Naive thymus-derived CD4-positive, alpha-beta T cell (primary cell): Measurements from ENCODE around the gene DIDO1. TPM values are rescaled to one million over a fixed set of nuclear protein-coding genes. Genes with fewer than 3 reads are reported as not detected.

Experiments used
- ATAC-seq: fragments of 150-1000 bp; cut with Tn5 transposase; 2 replicates; pipeline ENCODE4 v1.10.0; 2021; ENCODE audit warnings: mild to moderate bottlenecking, moderate library complexity
- CTCF ChIA-PET: fragments of 350-600 bp; sonication (Branson Sonifier 250); formaldehyde crosslinking; loops from one replicate; lab custom pipeline; 2021; ENCODE audit warnings: antibody characterized with exemption; lab: Charles Lee
- POLR2A ChIA-PET: fragments of 350-600 bp; sonication (Branson Sonifier 250); formaldehyde crosslinking; loops from one replicate; lab custom pipeline; 2021; ENCODE audit warnings: antibody characterized with exemption, inconsistent platforms; lab: Charles Lee
- DNase-seq, 9 donors: peaks; one replicate each; pipeline versions ENCODE4 v3.0.0 to v3.0.0-alpha.2; 2020 to 2022; ENCODE audit warnings: mixed read lengths in 1 of 9
- H3K27ac ChIP-seq: one replicate; pipeline ENCODE4 v1.7.0; 2013; ENCODE audit warnings: mild to moderate bottlenecking, low read depth, low read length, moderate library complexity
- H3K27me3 ChIP-seq, 2 donors: one replicate each; pipeline ENCODE4 v1.7.0; 2013; ENCODE audit warnings: low read length in 2 of 2, mild to moderate bottlenecking in 2 of 2, moderate library complexity in 2 of 2; ENCODE audit not compliant: control insufficient read depth in 2 of 2, insufficient read depth in 2 of 2
- H3K36me3 ChIP-seq, 3 experiments: 1 replicate in 2 of 3; 2 replicates in 1 of 3; pipeline ENCODE4 v1.7.0; 2013; ENCODE audit warnings: low read length in 3 of 3, mild to moderate bottlenecking in 3 of 3, moderate library complexity in 1 of 3; ENCODE audit not compliant: insufficient read depth in 3 of 3, control insufficient read depth in 2 of 3
- H3K4me1 ChIP-seq, 2 donors: one replicate each; pipeline ENCODE4 v1.7.0; 2013; ENCODE audit warnings: low read length in 2 of 2, mild to moderate bottlenecking in 2 of 2, moderate library complexity in 1 of 2; ENCODE audit not compliant: control insufficient read depth in 2 of 2, insufficient read depth in 2 of 2
- H3K4me3 ChIP-seq: 2 replicates; pipeline ENCODE4 v1.7.0; 2013; ENCODE audit warnings: mild to moderate bottlenecking, low read length
- H3K9me3 ChIP-seq, 3 experiments: 1 replicate in 2 of 3; 2 replicates in 1 of 3; pipeline ENCODE4 v1.7.0; 2013; ENCODE audit warnings: low read length in 3 of 3; ENCODE audit not compliant: control insufficient read depth in 2 of 3
- H3K27ac Mint-ChIP-seq, 9 donors: one replicate each; pipeline ENCODE4 v1.8.0; 2020 to 2022; ENCODE audit warnings: mixed read lengths in 9 of 9, mild to moderate bottlenecking in 8 of 9, moderate library complexity in 5 of 9, inconsistent platforms in 2 of 9
- H3K27me3 Mint-ChIP-seq, 5 donors: one replicate each; pipeline ENCODE4 v1.8.0; 2021 to 2022; ENCODE audit warnings: mixed read lengths in 5 of 5, mild to moderate bottlenecking in 1 of 5
- H3K36me3 Mint-ChIP-seq, 5 donors: one replicate each; pipeline ENCODE4 v1.8.0; 2020 to 2022; ENCODE audit warnings: mixed read lengths in 5 of 5, mild to moderate bottlenecking in 3 of 5, inconsistent platforms in 1 of 5
- H3K4me1 Mint-ChIP-seq, 7 donors: one replicate each; pipeline ENCODE4 v1.8.0; 2020 to 2022; ENCODE audit warnings: mixed read lengths in 7 of 7, mild to moderate bottlenecking in 3 of 7, inconsistent platforms in 1 of 7
- H3K4me3 Mint-ChIP-seq, 10 donors: one replicate each; pipeline ENCODE4 v1.8.0; 2020 to 2022; ENCODE audit warnings: mild to moderate bottlenecking in 10 of 10, mixed read lengths in 10 of 10, moderate library complexity in 6 of 10, inconsistent platforms in 2 of 10
- H3K9me3 Mint-ChIP-seq, 11 donors: one replicate each; pipeline ENCODE4 v1.8.0; 2020 to 2022; ENCODE audit warnings: mixed read lengths in 11 of 11, mild to moderate bottlenecking in 4 of 11, inconsistent platforms in 1 of 11, moderate library complexity in 1 of 11
- intact Hi-C, 2 donors: fragments of 100-400 bp; cut with micrococcal nuclease; formaldehyde crosslinking; loops; one replicate each; pipeline ENCODE4 v1.15.1; 2023
- polyA plus RNA-seq, 2 donors: library from polyadenylated mRNA; unstranded; fragments of 300-500 nt; fragmentation: Illumina TruSeq; gene quantifications; one replicate each; pipeline ENCODE4 v1.2.3, GENCODE V29; 2021
- total RNA-seq, 6 experiments: library from RNA in 5 of 6; stranded (reverse) in 5 of 6; gene quantifications; 1 replicate in 5 of 6; 2 replicates in 1 of 6; pipeline ENCODE4 v1.2.3 and lab custom pipeline; 2021 to 2026

DIDO1 gene
- total and polyA plus RNA-seq, 7 experiments from 2014 or later: 36.6 to 139 (median 69.2) TPM

GRCh38 chr20:62971211-62971949, 45.1 kb upstream of the DIDO1 start:
- no peak overlapping the region for H3K4me3 ChIP-seq
- Mint-ChIP-seq H3K27ac (peak overlapping the region in 4 of 9 donors; percentile 7 to 44 (median 26)), H3K4me1 (peaks cover 10 to 19% (median 14%) of the 10 kb centered on the region in 7 donors), H3K36me3 (no peaks in the 10 kb centered on the region), H3K4me3 (peak overlapping the region in 8 of 10 donors; percentile 12 to 77 (median 56)), H3K9me3 (peaks cover 0 to 3% (median 0%) of the 10 kb centered on the region in 11 donors), H3K27me3 (peaks cover 27 to 44% (median 33%) of the 10 kb centered on the region in 5 donors)
- ATAC-seq (no peak), DNase-seq (no peak)
- H3K27me3 ChIP-seq: peaks cover 2 to 10% of the 10 kb centered on the region in 2 donors
- H3K4me1 ChIP-seq: peaks cover 0 to 9% of the 10 kb centered on the region in 2 donors
- H3K9me3 ChIP-seq: no peaks in the 10 kb centered on the region
- H3K36me3 ChIP-seq: no peaks in the 10 kb centered on the region
- ChIA-PET CTCF (interaction anchor here (0.6 to 3.2 kb wide), 4 partner anchors 17 to 1094 kb away, joined by 3 to 11 read pairs (median 4); no protein-coding TSS in a partner anchor), POLR2A (interaction anchor here (0.7 to 1.5 kb wide), 6 partner anchors 11 to 99 kb away, joined by 3 to 9 read pairs (median 3); no protein-coding TSS in a partner anchor)
- intact Hi-C loops: no loop called here
- no peak overlapping the region for H3K27ac ChIP-seq

- peaks cover 27 to 36% (median 29%) of the 10 kb centered on the region in 5 donors for H3K27me3 Mint-ChIP-seq
- H3K4me1 ChIP-seq: peaks cover 0 to 9% of the 10 kb centered on the region in 2 donors
- peaks cover 10 to 19% (median 14%) of the 10 kb centered on the region in 7 donors for H3K4me1 Mint-ChIP-seq
- H3K36me3 Mint-ChIP-seq: no peaks in the 10 kb centered on the region
- ATAC-seq (no peak), DNase-seq (no peak)
- intact Hi-C loops: no loop called here
- ChIA-PET POLR2A (interaction anchor here (0.7 to 1.3 kb wide), 4 partner anchors 10 to 98 kb away, joined by 3 to 6 read pairs (median 3); no protein-coding TSS in a partner anchor), CTCF (interaction anchor here (0.6 to 3.2 kb wide), 4 partner anchors 9 to 1095 kb away, joined by 3 to 11 read pairs (median 4); no protein-coding TSS in a partner anchor)
- no peaks in the 10 kb centered on the region for H3K9me3 ChIP-seq
- no peak overlapping the region for H3K27ac Mint-ChIP-seq
- H3K27me3 ChIP-seq: peaks cover 2 to 10% of the 10 kb centered on the region in 2 donors
- H3K27ac ChIP-seq: no peak overlapping the region
- H3K4me3 Mint-ChIP-seq: no peak overlapping the region
- no peak overlapping the region for H3K4me3 ChIP-seq
- H3K36me3 ChIP-seq: no peaks in the 10 kb centered on the region
- H3K9me3 Mint-ChIP-seq: peaks cover 0 to 3% (median 0%) of the 10 kb centered on the region in 11 donors
Observed at GRCh38 chr20:62970307-62971210, 44.3 kb upstream of the DIDO1 start.

DNA sequence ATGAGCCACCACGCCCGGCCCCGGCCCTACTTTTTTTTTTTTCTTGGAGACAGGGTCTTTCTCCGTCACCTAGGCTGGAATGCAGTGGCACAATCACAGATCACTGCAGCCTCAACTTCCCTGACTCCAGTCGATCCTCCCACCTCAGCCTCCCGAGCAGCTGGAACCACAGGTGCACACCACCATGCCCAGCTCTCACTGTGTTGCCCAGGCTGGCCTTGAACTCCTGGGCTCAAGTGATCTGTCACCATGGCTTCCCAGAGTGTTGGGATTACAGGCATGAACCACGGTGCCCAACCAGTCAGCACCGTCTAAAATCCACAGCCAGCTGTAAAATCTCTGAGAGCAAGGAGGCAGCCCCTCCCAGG, 43.6 kb upstream of the DIDO1 start:
- H3K9me3 ChIP-seq: no peaks in the 10 kb centered on the region
- no peak overlapping the region for H3K4me3 Mint-ChIP-seq
- H3K27me3 Mint-ChIP-seq: peaks cover 24 to 33% (median 27%) of the 10 kb centered on the region in 5 donors
- ChIA-PET POLR2A (interaction anchor here (1.1 to 1.3 kb wide), 2 partner anchors 10 to 21 kb away, joined by 3 read pairs; no protein-coding TSS in a partner anchor), CTCF (interaction anchor here (1.3 to 3.2 kb wide), 2 partner anchors 10 to 15 kb away, joined by 4 to 11 read pairs; no protein-coding TSS in a partner anchor)
- peaks cover 0 to 9% of the 10 kb centered on the region in 2 donors for H3K4me1 ChIP-seq
- DNase-seq (no peak), ATAC-seq (no peak)
- H3K27ac ChIP-seq: no peak overlapping the region
- peak overlapping the region in 1 of 9 donors; percentile 30 for H3K27ac Mint-ChIP-seq
- H3K36me3 ChIP-seq: no peaks in the 10 kb centered on the region
- peaks cover 2 to 10% of the 10 kb centered on the region in 2 donors for H3K27me3 ChIP-seq
- intact Hi-C loops: no loop called here
- peaks cover 10 to 19% (median 14%) of the 10 kb centered on the region in 7 donors for H3K4me1 Mint-ChIP-seq
- H3K9me3 Mint-ChIP-seq: peaks cover 0 to 3% (median 0%) of the 10 kb centered on the region in 11 donors
- no peak overlapping the region for H3K4me3 ChIP-seq
- no peaks in the 10 kb centered on the region for H3K36me3 Mint-ChIP-seq

GRCh38 chr20:62969179-62969760, 43.0 kb upstream of the DIDO1 start:
- ATAC-seq (no peak), DNase-seq (no peak)
- Histone ChIP-seq H3K36me3 (no peaks in the 10 kb centered on the region), H3K27me3 (peaks cover 2 to 4% of the 10 kb centered on the region in 2 donors), H3K9me3 (no peaks in the 10 kb centered on the region), H3K4me3 (no peak overlapping the region), H3K27ac (no peak overlapping the region), H3K4me1 (peaks cover 0 to 9% of the 10 kb centered on the region in 2 donors)
- ChIA-PET CTCF (interaction anchor here (1.3 to 3.2 kb wide), 2 partner anchors 10 to 15 kb away, joined by 4 to 11 read pairs; no protein-coding TSS in a partner anchor), POLR2A (no interaction called here)
- H3K36me3 Mint-ChIP-seq: no peaks in the 10 kb centered on the region
- peak overlapping the region in 1 of 9 donors; percentile 29 for H3K27ac Mint-ChIP-seq
- H3K4me1 Mint-ChIP-seq: peaks cover 10 to 19% (median 14%) of the 10 kb centered on the region in 7 donors
- no peak overlapping the region for H3K4me3 Mint-ChIP-seq
- peaks cover 18 to 26% (median 21%) of the 10 kb centered on the region in 5 donors for H3K27me3 Mint-ChIP-seq
- intact Hi-C loops: no loop called here
- H3K9me3 Mint-ChIP-seq: peaks cover 0 to 3% (median 0%) of the 10 kb centered on the region in 11 donors

GRCh38 chr20:62968378-62969178, 42.3 kb upstream of the DIDO1 start:
- H3K27ac ChIP-seq: no peak overlapping the region
- Mint-ChIP-seq H3K9me3 (peaks cover 0 to 2% (median 0%) of the 10 kb centered on the region in 11 donors), H3K4me1 (peaks cover 10 to 19% (median 14%) of the 10 kb centered on the region in 7 donors), H3K27me3 (peaks cover 14 to 19% (median 15%) of the 10 kb centered on the region in 5 donors), H3K36me3 (no peaks in the 10 kb centered on the region), H3K4me3 (no peak overlapping the region), H3K27ac (no peak overlapping the region)
- peaks cover 0 to 9% of the 10 kb centered on the region in 2 donors for H3K4me1 ChIP-seq
- peaks cover 0 to 2% of the 10 kb centered on the region in 2 donors for H3K27me3 ChIP-seq
- DNase-seq (no peak), ATAC-seq (no peak)
- POLR2A ChIA-PET: no interaction called here
- CTCF ChIA-PET: interaction anchor here (0.7 to 3.2 kb wide), 2 partner anchors 14 to 34 kb away, joined by 3 to 11 read pairs; no protein-coding TSS in a partner anchor
- H3K4me3 ChIP-seq: no peak overlapping the region
- intact Hi-C loops: no loop called here
- H3K36me3 ChIP-seq: no peaks in the 10 kb centered on the region
- no peaks in the 10 kb centered on the region for H3K9me3 ChIP-seq
